ENCODE measurements around the gene PLXNB1. TPM values are rescaled to one million over a fixed set of nuclear protein-coding genes. Genes with fewer than 3 reads are reported as not detected.
A peak's percentile ranks its signal among the peaks of the same experiment; 100 is the strongest.

The PLXNB1 gene
- total and polyA plus RNA-seq, 2 of the 13 experiments (the other 11 are each of a cell fraction or from before 2014, with no cell fraction given) = 86.0 to 143 TPM

DNA sequence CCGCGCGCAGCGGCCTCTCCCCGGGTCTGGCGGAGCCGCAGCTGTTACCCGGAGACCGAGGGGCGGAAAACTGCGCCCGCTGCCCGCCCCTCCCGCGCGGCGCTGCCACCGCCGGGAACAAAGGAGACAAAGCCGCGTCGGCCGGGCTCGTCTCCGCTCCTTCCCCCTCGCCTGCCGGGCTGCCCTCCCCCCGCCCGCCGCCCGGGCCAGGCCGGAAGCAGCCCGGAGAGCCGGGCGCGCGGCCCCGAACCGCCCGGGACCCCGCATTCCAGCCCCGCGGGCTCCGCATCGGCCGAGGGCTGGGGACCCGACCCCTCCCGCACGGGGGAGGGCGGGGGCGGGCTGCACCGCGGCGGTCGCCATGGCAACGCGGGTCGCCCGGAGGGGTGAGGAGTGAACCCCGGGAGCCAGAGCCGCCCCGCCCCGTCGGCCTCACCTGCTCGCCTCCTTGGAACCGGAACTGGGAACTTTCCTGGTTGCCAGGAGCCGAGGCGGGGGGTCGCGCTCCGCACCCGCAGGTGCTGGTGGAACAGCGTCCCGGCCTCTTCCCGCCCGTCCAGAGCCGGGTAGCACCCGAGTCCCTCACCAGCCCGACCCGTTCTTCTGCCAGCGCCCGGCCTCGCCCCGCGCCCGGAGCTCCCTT lies 448 bp downstream of the PLXNB1 start (continued):
- TF ChIP-seq ZNF136 (CRISPR knock-in tag; IDR thresholded peaks at IDR 0.05; ENCODE audit: low read depth) (0 out of 2 replicates have a peak, but pooled peaks have one; percentile 1), ETV5 (CRISPR knock-in tag; IDR thresholded peaks at IDR 0.05; ENCODE audit: borderline replicate concordance) (peak; percentile 44), MYC (CRISPR knock-in tag; IDR thresholded peaks at IDR 0.05; ENCODE audit: borderline replicate concordance) (peak; percentile 32; the same call in 1 of the 2 replicates), FOXC1 (CRISPR knock-in tag; IDR thresholded peaks at IDR 0.05; ENCODE audit: borderline replicate concordance) (0 out of 2 replicates have a peak, but pooled peaks have one; percentile 16), GATAD1 (CRISPR knock-in tag; IDR thresholded peaks at IDR 0.05) (no peak), ARNT2 (CRISPR knock-in tag; IDR thresholded peaks at IDR 0.05; ENCODE audit: low read depth) (peak; percentile 36; the same call in 1 of the 2 replicates), AKAP8 (CRISPR knock-in tag; IDR thresholded peaks at IDR 0.05) (no peak), ZNF777 (CRISPR knock-in tag; IDR thresholded peaks at IDR 0.05) (no peak; the same call in 1 of the 2 replicates), RAD21 (CRISPR knock-in tag; IDR thresholded peaks at IDR 0.05) (peak; percentile 40), TAF1 (CRISPR knock-in tag; IDR thresholded peaks at IDR 0.05) (peak; percentile 71; the same call in 1 of the 2 replicates), PAWR (CRISPR knock-in tag; IDR thresholded peaks at IDR 0.05; ENCODE audit: borderline replicate concordance) (0 out of 2 replicates have a peak, but pooled peaks have one; percentile 60), ZNF550 (CRISPR knock-in tag; IDR thresholded peaks at IDR 0.05; ENCODE audit: borderline replicate concordance) (no peak), TEAD3 (CRISPR knock-in tag; optimal IDR thresholded peaks at IDR 0.05; ENCODE audit: borderline replicate concordance) (peak; percentile 39), ZNF607 (CRISPR knock-in tag; IDR thresholded peaks at IDR 0.05; ENCODE audit: borderline replicate concordance) (peak; percentile 61), ZBTB42 (CRISPR knock-in tag; IDR thresholded peaks at IDR 0.05) (no peak), ZBTB21 (CRISPR knock-in tag; IDR thresholded peaks at IDR 0.05) (no peak), KLF15 (CRISPR knock-in tag; IDR thresholded peaks at IDR 0.05; ENCODE audit: borderline replicate concordance) (no peak)
- TF ChIP-seq, protein P1, sequence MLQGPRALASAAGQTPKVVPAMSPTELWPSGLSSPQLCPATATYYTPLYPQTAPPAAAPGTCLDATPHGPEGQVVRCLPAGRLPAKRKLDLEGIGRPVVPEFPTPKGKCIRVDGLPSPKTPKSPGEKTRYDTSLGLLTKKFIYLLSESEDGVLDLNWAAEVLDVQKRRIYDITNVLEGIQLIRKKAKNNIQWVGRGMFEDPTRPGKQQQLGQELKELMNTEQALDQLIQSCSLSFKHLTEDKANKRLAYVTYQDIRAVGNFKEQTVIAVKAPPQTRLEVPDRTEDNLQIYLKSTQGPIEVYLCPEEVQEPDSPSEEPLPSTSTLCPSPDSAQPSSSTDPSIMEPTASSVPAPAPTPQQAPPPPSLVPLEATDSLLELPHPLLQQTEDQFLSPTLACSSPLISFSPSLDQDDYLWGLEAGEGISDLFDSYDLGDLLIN (CRISPR knock-in tag; IDR thresholded peaks at IDR 0.05; ENCODE audit: borderline replicate concordance) = 0 out of 2 replicates have a peak, but pooled peaks have one; percentile 16
- TF ChIP-seq, protein P2, sequence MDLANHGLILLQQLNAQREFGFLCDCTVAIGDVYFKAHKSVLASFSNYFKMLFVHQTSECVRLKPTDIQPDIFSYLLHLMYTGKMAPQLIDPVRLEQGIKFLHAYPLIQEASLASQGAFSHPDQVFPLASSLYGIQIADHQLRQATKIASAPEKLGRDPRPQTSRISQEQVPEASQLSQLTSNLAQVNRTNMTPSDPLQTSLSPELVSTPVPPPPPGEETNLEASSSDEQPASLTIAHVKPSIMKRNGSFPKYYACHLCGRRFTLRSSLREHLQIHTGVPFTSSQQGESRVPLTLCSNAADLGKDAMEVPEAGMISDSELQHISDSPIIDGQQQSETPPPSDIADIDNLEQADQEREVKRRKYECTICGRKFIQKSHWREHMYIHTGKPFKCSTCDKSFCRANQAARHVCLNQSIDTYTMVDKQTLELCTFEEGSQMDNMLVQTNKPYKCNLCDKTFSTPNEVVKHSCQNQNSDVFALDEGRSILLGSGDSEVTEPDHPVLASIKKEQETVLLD (CRISPR knock-in tag; IDR thresholded peaks at IDR 0.05; ENCODE audit: low read depth) = 0 out of 2 replicates have a peak, but pooled peaks have one; percentile 12
- TF ChIP-seq, protein P3, sequence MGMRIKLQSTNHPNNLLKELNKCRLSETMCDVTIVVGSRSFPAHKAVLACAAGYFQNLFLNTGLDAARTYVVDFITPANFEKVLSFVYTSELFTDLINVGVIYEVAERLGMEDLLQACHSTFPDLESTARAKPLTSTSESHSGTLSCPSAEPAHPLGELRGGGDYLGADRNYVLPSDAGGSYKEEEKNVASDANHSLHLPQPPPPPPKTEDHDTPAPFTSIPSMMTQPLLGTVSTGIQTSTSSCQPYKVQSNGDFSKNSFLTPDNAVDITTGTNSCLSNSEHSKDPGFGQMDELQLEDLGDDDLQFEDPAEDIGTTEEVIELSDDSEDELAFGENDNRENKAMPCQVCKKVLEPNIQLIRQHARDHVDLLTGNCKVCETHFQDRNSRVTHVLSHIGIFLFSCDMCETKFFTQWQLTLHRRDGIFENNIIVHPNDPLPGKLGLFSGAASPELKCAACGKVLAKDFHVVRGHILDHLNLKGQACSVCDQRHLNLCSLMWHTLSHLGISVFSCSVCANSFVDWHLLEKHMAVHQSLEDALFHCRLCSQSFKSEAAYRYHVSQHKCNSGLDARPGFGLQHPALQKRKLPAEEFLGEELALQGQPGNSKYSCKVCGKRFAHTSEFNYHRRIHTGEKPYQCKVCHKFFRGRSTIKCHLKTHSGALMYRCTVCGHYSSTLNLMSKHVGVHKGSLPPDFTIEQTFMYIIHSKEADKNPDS (CRISPR knock-in tag; IDR thresholded peaks at IDR 0.05) = 0 out of 2 replicates have a peak, but pooled peaks have one; percentile 1
- TF ChIP-seq, protein P4, sequence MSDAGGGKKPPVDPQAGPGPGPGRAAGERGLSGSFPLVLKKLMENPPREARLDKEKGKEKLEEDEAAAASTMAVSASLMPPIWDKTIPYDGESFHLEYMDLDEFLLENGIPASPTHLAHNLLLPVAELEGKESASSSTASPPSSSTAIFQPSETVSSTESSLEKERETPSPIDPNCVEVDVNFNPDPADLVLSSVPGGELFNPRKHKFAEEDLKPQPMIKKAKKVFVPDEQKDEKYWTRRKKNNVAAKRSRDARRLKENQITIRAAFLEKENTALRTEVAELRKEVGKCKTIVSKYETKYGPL (CRISPR knock-in tag; IDR thresholded peaks at IDR 0.05) = no peak
- TF ChIP-seq, protein P5, sequence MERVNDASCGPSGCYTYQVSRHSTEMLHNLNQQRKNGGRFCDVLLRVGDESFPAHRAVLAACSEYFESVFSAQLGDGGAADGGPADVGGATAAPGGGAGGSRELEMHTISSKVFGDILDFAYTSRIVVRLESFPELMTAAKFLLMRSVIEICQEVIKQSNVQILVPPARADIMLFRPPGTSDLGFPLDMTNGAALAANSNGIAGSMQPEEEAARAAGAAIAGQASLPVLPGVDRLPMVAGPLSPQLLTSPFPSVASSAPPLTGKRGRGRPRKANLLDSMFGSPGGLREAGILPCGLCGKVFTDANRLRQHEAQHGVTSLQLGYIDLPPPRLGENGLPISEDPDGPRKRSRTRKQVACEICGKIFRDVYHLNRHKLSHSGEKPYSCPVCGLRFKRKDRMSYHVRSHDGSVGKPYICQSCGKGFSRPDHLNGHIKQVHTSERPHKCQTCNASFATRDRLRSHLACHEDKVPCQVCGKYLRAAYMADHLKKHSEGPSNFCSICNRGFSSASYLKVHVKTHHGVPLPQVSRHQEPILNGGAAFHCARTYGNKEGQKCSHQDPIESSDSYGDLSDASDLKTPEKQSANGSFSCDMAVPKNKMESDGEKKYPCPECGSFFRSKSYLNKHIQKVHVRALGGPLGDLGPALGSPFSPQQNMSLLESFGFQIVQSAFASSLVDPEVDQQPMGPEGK (CRISPR knock-in tag; IDR thresholded peaks at IDR 0.05) = peak; percentile 92

Measured in HepG2 (cell line).